ENCODE data around the gene SBNO1. TPM values are rescaled to one million over a fixed set of nuclear protein-coding genes. Genes with fewer than 3 reads are reported as not detected.
"Not testable (repeated sequence)": the region's sequence is repeated elsewhere in the genome, so short reads cannot be mapped to it uniquely, and the experiment has no call there.

Gene SBNO1
- total and polyA plus RNA-seq, 4 donors: 4.7 to 28.5 (median 15.3) TPM

- DNase-seq: no peak
- Histone ChIP-seq H3K36me3 (ENCODE audit: control insufficient read depth in 4 of 4, insufficient read depth in 4 of 4, low read length in 4 of 4) (peaks cover 27 to 58% (median 29%) of the 10 kb centered on the region in 4 donors), H3K4me3 (no peak overlapping the region), H3K27me3 (ENCODE audit: control insufficient read depth in 3 of 3, insufficient read depth in 3 of 3, low read length in 2 of 3) (no peaks in the 10 kb centered on the region), H3K9me3 (ENCODE audit: control insufficient read depth in 4 of 4, insufficient read depth in 3 of 4, low read length in 3 of 4) (no peaks in the 10 kb centered on the region), H3K9ac (ENCODE audit: insufficient read depth in 1 of 2, low read length in 2 of 2) (no peak overlapping the region), H3K27ac (ENCODE audit: low read depth in 1 of 2, low read length in 1 of 2) (no peak overlapping the region), H3K4me1 (ENCODE audit: control insufficient read depth in 5 of 5, insufficient read depth in 5 of 5, low read length in 5 of 5) (no peaks in the 10 kb centered on the region)
- ATAC-seq (ENCODE audit: insufficient read depth, low FRiP score): no peak
- 68 to 92% methylated on average over 4 of the region's 4 CpGs for WGBS, 2 donors
- no peak for TF ChIP-seq CTCF (IDR thresholded peaks at IDR 0.05; ENCODE audit: control extremely low read depth, extremely low read depth)
Measured at GRCh38 chr12:123258593-123258992, 106.1 kb downstream of the SBNO1 start.

- no peak overlapping the region for H3K4me3 ChIP-seq
- DNase-seq: no peak
- H3K4me1 ChIP-seq (ENCODE audit: control insufficient read depth in 5 of 5, insufficient read depth in 5 of 5, low read length in 5 of 5): peaks cover 0 to 5% (median 2%) of the 10 kb centered on the region in 5 donors
- H3K27ac ChIP-seq (ENCODE audit: low read depth in 1 of 2, low read length in 1 of 2): no peak overlapping the region
- no peak for ATAC-seq (ENCODE audit: insufficient read depth, low FRiP score)
- H3K9me3 ChIP-seq (ENCODE audit: control insufficient read depth in 4 of 4, insufficient read depth in 3 of 4, low read length in 3 of 4): no peaks in the 10 kb centered on the region
- peaks cover 14 to 34% (median 21%) of the 10 kb centered on the region in 4 donors for H3K36me3 ChIP-seq (ENCODE audit: control insufficient read depth in 4 of 4, insufficient read depth in 4 of 4, low read length in 4 of 4)
- no peaks in the 10 kb centered on the region for H3K27me3 ChIP-seq (ENCODE audit: control insufficient read depth in 3 of 3, insufficient read depth in 3 of 3, low read length in 2 of 3)
- no peak overlapping the region for H3K9ac ChIP-seq (ENCODE audit: insufficient read depth in 1 of 2, low read length in 2 of 2)
- no peak for TF ChIP-seq CTCF (IDR thresholded peaks at IDR 0.05; ENCODE audit: control extremely low read depth, extremely low read depth)
- WGBS, 2 donors: 87 to 89% methylated on average over 5 of the region's 5 CpGs
Measured at GRCh38 chr12:123254853-123255446, 109.7 kb downstream of the SBNO1 start.

GRCh38 chr12:123253641-123254459, 110.8 kb downstream of the SBNO1 start:
- Histone ChIP-seq H3K27me3 (ENCODE audit: control insufficient read depth in 3 of 3, insufficient read depth in 3 of 3, low read length in 2 of 3) (no peaks in the 10 kb centered on the region), H3K36me3 (ENCODE audit: control insufficient read depth in 4 of 4, insufficient read depth in 4 of 4, low read length in 4 of 4) (peaks cover 5 to 30% (median 24%) of the 10 kb centered on the region in 4 donors), H3K9ac (ENCODE audit: insufficient read depth in 1 of 2, low read length in 2 of 2) (no peak overlapping the region), H3K27ac (ENCODE audit: low read depth in 1 of 2, low read length in 1 of 2) (no peak overlapping the region), H3K9me3 (ENCODE audit: control insufficient read depth in 4 of 4, insufficient read depth in 3 of 4, low read length in 3 of 4) (no peaks in the 10 kb centered on the region), H3K4me1 (ENCODE audit: control insufficient read depth in 5 of 5, insufficient read depth in 5 of 5, low read length in 5 of 5) (peaks cover 0 to 5% (median 2%) of the 10 kb centered on the region in 5 donors), H3K4me3 (no peak overlapping the region)
- 87 to 93% methylated on average over 24 of the region's 24 CpGs for WGBS, 2 donors
- TF ChIP-seq CTCF (IDR thresholded peaks at IDR 0.05; ENCODE audit: control extremely low read depth, extremely low read depth): no peak
- ATAC-seq (ENCODE audit: insufficient read depth, low FRiP score) (no peak), DNase-seq (no peak)

- not testable (repeated sequence) for ATAC-seq (ENCODE audit: insufficient read depth, low FRiP score); H3K27ac ChIP-seq (ENCODE audit: low read depth in 1 of 2, low read length in 1 of 2); H3K4me3 ChIP-seq; H3K9ac ChIP-seq (ENCODE audit: insufficient read depth in 1 of 2, low read length in 2 of 2); H3K9me3 ChIP-seq (ENCODE audit: control insufficient read depth in 4 of 4, insufficient read depth in 3 of 4, low read length in 3 of 4); H3K27me3 ChIP-seq (ENCODE audit: control insufficient read depth in 3 of 3, insufficient read depth in 3 of 3, low read length in 2 of 3); H3K4me1 ChIP-seq (ENCODE audit: control insufficient read depth in 5 of 5, insufficient read depth in 5 of 5, low read length in 5 of 5)
- WGBS, 2 donors: 73 to 77% methylated on average over 9 of the region's 9 CpGs
- DNase-seq: peak in 1 of 3 donors; percentile 54
- peaks cover 5 to 31% (median 20%) of the 10 kb centered on the region in 4 donors for H3K36me3 ChIP-seq (ENCODE audit: control insufficient read depth in 4 of 4, insufficient read depth in 4 of 4, low read length in 4 of 4)
Measured at GRCh38 chr12:123252365-123252764, 112.3 kb downstream of the SBNO1 start.
